EL (cell line): ENCODE data around the gene DNAJC6.

Source experiments
- DNase-seq: peaks from one replicate; pipeline ENCODE4 v3.0.0-alpha.2; 2016

DNAJC6 gene

GRCh38 chr1:65409816-65410326 lies 100.5 kb downstream of the DNAJC6 start:
- no peak for DNase-seq

- DNase-seq: peak; percentile 47
Measured at GRCh38 chr1:65412256-65412983, 103.1 kb downstream of the DNAJC6 start.

- DNase-seq: peak; percentile 91
Measured at GRCh38 chr1:65412984-65413375, 103.6 kb downstream of the DNAJC6 start.

- no peak for DNase-seq
Measured at GRCh38 chr1:65414538-65414937, 105.2 kb downstream of the DNAJC6 start.

- no peak for DNase-seq
Measured at GRCh38 chr1:65416767-65417166, 107.4 kb downstream of the DNAJC6 start.

- no peak for DNase-seq
Measured at GRCh38 chr1:65417729-65418128, 108.4 kb downstream of the DNAJC6 start.

- no peak for DNase-seq
Measured at GRCh38 chr1:65418522-65419185, 109.3 kb downstream of the DNAJC6 start.

GRCh38 chr1:65419681-65420589 lies 110.6 kb downstream of the DNAJC6 start:
- DNase-seq: peak; percentile 99

GRCh38 chr1:65420590-65421350 lies 111.4 kb downstream of the DNAJC6 start, which contains the start of the genes LEPR and LEPROT:
LEPR (plus strand) TSS chr1:65420668; CDS start chr1:65565566, 144,898 bp downstream.
LEPROT (plus strand) TSS chr1:65420668; CDS start chr1:65420725, 57 bp downstream.
- DNase-seq: no peak

- no peak for DNase-seq
Measured at GRCh38 chr1:65421351-65422025, 112.1 kb downstream of the DNAJC6 start.

GRCh38 chr1:65422241-65423203 lies 113.2 kb downstream of the DNAJC6 start:
- peak; percentile 79 for DNase-seq

- DNase-seq: peak; percentile 90
Measured at GRCh38 chr1:65423884-65424572, 114.7 kb downstream of the DNAJC6 start.

- DNase-seq: peak; percentile 37
Measured at GRCh38 chr1:65424573-65424889, 115.2 kb downstream of the DNAJC6 start.

- peak; percentile 47 for DNase-seq
Measured at GRCh38 chr1:65425006-65425405, 115.7 kb downstream of the DNAJC6 start.

GRCh38 chr1:65425697-65426096 lies 116.4 kb downstream of the DNAJC6 start:
- peak; percentile 95 for DNase-seq

- no peak for DNase-seq
Measured at GRCh38 chr1:65429078-65429477, 119.7 kb downstream of the DNAJC6 start.

- peak; percentile 83 for DNase-seq
Measured at GRCh38 chr1:65429806-65430205, 120.5 kb downstream of the DNAJC6 start.

GRCh38 chr1:65431111-65431705 lies 121.9 kb downstream of the DNAJC6 start:
- DNase-seq: peak; percentile 60

- DNase-seq: no peak
Measured at GRCh38 chr1:65432918-65433317, 123.6 kb downstream of the DNAJC6 start.
